HCT116 (cell line): Measurements from ENCODE around the gene TLR1.

ENCODE experiments used
- POLR2A ChIP-seq: IDR thresholded peaks from 2 replicates; pipeline ENCODE4 v1.7.0; 2011; ENCODE audit warnings: borderline replicate concordance; ENCODE audit not compliant: insufficient read depth, insufficient read length; ENCODE audit errors: extremely low read depth
- RAD21 ChIP-seq: IDR thresholded peaks from 2 replicates; pipeline ENCODE4 v1.6.1; 2012; ENCODE audit warnings: low read depth, mild to moderate bottlenecking
- SP1 ChIP-seq: IDR thresholded peaks from 2 replicates; pipeline ENCODE4 v1.6.1; 2012; ENCODE audit warnings: low read depth
- ZNF274 ChIP-seq: fragments of 200-500 bp; sonication (Bioruptor generic); IDR thresholded peaks from 2 replicates; pipeline ENCODE4 v1.6.1; 2014; ENCODE audit warnings: mild to moderate bottlenecking, low read depth, low read length, inconsistent platforms
- TF ChIP-seq, protein P1 (sequence below): IDR thresholded peaks from 2 replicates; pipeline ENCODE4 v1.6.1; 2012
- TF ChIP-seq, protein P2 (sequence below), 3 experiments: fragments of 200-600 bp in 1 of 3; sonication (generic) in 1 of 3; IDR thresholded peaks in 2 of 3; conservative IDR thresholded peaks in 1 of 3; 2 replicates each; pipeline ENCODE4 v1.5.1; 2012 to 2017; ENCODE audit warnings: low read depth in 2 of 3, low read length in 2 of 3, antibody characterized with exemption in 1 of 3, borderline replicate concordance in 1 of 3, control low read depth in 1 of 3, mild to moderate bottlenecking in 1 of 3, mixed read lengths in 1 of 3, mixed run types in 1 of 3, moderate library complexity in 1 of 3; ENCODE audit not compliant: insufficient read depth in 1 of 3

DNA sequence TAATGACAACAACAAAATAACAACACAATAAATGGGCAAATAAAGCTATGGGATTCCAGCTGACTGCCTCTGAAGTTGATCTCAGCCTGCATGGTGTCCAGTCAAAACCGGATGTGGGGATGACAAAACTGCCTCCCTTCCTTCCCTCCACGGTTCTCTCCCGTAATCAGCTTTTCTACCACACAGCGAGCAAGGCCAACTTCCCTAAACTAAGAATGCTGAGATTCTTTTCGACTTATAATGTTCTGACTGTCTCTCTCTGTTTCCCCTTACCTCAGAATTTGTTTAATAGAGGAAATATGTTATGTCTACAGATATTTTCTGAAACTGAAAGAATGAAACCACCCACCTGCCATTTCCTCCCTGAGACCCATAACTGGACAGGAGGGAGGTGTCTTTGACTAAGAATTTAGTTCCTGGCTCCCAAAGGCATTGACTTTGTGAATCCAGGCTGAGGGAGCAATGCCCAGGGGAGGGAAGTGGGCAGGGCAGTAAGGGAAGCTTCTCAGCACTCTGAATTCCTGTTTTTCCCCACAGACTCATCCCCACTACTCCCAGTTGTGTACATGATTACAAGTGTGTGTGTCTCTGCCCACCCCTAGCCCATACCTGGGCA lies 1.0 kb upstream of the TLR1 start:
- TF ChIP-seq, protein P1, sequence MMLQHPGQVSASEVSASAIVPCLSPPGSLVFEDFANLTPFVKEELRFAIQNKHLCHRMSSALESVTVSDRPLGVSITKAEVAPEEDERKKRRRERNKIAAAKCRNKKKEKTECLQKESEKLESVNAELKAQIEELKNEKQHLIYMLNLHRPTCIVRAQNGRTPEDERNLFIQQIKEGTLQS = no peak
- no peak for TF ChIP-seq ZNF274
- no peak for TF ChIP-seq POLR2A
- no peak for TF ChIP-seq SP1
- TF ChIP-seq, protein P2, sequence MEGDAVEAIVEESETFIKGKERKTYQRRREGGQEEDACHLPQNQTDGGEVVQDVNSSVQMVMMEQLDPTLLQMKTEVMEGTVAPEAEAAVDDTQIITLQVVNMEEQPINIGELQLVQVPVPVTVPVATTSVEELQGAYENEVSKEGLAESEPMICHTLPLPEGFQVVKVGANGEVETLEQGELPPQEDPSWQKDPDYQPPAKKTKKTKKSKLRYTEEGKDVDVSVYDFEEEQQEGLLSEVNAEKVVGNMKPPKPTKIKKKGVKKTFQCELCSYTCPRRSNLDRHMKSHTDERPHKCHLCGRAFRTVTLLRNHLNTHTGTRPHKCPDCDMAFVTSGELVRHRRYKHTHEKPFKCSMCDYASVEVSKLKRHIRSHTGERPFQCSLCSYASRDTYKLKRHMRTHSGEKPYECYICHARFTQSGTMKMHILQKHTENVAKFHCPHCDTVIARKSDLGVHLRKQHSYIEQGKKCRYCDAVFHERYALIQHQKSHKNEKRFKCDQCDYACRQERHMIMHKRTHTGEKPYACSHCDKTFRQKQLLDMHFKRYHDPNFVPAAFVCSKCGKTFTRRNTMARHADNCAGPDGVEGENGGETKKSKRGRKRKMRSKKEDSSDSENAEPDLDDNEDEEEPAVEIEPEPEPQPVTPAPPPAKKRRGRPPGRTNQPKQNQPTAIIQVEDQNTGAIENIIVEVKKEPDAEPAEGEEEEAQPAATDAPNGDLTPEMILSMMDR (IDR thresholded peaks at IDR 0.05 in 2 of 3, conservative IDR thresholded peaks at IDR 0.05 in 1 of 3; ENCODE audit: borderline replicate concordance in 1 of 3, insufficient read depth in 1 of 3, low read depth in 2 of 3, low read length in 2 of 3) = no peak
- TF ChIP-seq RAD21 = no peak
